ENCODE data around the gene EXOC1.

DNA sequence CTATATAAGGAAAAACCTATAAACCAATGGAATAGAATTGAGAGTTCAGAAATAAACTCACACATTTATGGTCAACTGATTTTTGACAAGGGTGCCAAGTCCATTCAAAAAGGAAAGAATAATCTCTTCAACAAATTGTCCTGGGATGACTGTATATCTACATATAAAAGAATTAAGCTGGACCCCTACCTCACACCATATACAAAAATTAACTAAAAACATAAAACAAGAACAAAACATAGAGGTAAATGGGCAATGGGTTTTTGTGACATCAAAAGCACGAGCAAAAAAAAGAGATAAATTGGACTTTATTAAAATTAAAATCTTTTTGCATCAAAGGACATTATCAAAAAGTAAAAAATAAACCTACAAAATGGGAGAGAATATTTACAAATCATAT lies 15.5 kb upstream of the EXOC1 start:
- TF ChIP-seq, protein P1, sequence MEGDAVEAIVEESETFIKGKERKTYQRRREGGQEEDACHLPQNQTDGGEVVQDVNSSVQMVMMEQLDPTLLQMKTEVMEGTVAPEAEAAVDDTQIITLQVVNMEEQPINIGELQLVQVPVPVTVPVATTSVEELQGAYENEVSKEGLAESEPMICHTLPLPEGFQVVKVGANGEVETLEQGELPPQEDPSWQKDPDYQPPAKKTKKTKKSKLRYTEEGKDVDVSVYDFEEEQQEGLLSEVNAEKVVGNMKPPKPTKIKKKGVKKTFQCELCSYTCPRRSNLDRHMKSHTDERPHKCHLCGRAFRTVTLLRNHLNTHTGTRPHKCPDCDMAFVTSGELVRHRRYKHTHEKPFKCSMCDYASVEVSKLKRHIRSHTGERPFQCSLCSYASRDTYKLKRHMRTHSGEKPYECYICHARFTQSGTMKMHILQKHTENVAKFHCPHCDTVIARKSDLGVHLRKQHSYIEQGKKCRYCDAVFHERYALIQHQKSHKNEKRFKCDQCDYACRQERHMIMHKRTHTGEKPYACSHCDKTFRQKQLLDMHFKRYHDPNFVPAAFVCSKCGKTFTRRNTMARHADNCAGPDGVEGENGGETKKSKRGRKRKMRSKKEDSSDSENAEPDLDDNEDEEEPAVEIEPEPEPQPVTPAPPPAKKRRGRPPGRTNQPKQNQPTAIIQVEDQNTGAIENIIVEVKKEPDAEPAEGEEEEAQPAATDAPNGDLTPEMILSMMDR (conservative IDR thresholded peaks at IDR 0.05 in 1 of 2, IDR thresholded peaks at IDR 0.05 in 1 of 2; ENCODE audit: low read depth in 1 of 2, low read length in 2 of 2), result no peak
- TF ChIP-seq EZH2 (IDR thresholded peaks at IDR 0.05; ENCODE audit: low read length, missing control alignments), result no peak
